MV-4-11 (cell line): Measurements from ENCODE around the gene ARHGEF28.

Experiments used
- DNase-seq: peaks from one replicate; lab custom pipeline; 2025; lab: John Stamatoyannopoulos, UW

The ARHGEF28 gene

GRCh38 chr5:73822278-73822988 is 196.4 kb downstream of the ARHGEF28 start:
- DNase-seq = no peak

GRCh38 chr5:73822989-73823339 is 197.0 kb downstream of the ARHGEF28 start:
- no peak for DNase-seq

- no peak for DNase-seq
Observed at GRCh38 chr5:73823508-73823925, 197.5 kb downstream of the ARHGEF28 start.

DNA sequence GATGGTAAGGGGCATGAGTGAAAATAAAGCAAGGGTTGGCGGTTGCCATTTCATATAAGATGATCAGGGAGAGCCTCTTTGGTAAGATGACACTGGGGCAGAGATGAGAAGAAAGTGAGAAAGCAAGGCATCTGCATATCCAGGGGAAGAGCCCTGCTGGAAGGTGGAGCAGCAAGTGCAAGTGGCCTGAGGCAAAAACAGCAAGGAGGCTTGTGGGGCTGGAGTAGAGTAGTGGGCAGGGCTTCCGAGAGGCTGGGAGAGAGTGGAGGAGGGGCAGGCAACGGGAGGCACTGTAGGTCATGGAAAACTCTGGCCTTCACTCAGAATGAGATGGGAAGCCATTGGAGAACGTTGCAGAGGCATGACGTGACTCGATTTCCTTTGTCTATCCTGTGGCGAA is 199.2 kb downstream of the ARHGEF28 start:
- no peak for DNase-seq

DNA sequence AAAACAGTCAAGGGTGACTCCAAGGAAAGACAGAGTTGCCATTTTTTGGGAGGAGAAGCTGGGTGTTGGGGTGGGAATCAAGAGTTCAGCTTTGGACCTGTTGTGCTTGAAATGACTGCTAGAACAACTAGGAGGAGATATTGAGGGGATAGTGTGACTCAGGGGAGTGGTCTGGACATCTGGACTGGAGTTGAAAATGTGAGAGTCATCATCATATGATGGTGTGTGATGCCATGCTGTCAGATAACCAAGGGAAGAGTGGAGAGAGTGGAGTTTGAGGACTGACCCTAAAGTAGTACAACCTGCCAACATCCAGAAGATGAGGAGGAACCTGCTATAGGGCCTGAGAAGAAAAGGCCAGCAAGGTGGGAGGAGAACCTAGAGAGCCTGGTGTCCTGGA is 199.7 kb downstream of the ARHGEF28 start:
- DNase-seq = no peak

DNA sequence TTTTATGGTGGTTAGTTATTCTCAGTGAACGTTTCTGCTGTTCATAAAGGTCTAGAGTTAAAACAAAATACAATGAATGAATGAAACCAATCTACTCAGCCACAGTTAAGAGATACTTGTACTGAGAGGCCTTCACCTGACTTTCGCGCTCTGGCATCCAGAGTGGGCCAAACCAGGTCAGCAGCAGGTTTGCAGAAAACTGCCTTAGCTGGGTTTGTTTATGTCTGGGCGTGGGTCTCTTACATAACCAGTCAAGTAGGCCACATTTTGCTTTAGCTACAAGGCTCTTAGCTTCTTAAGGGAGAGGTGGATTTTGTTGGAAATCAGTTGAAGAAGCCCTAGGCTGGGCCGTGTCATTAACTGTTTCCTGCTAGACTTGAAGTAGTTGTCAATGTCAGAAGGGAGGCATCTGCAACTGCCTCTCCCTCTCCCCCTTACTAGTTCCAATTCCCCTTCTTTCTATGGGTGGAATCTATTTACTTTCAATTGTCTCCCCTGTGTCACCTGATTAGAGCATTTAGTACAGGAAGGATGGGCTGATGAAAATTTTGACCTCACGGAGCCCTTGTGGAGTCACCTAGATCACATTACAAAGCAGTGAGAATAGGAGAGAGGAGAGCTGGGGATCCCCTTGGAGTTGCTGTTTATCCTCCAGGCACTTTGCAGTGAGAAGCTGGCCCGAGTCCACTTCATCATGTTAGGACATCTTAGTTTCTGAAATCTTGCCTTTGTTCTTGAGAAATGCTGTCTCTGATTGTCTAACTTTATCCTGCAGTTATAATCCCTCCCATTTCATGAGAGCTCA is 200.5 kb downstream of the ARHGEF28 start:
- DNase-seq = no peak

- DNase-seq = no peak
Observed at GRCh38 chr5:73827106-73827450, 201.1 kb downstream of the ARHGEF28 start.

DNA sequence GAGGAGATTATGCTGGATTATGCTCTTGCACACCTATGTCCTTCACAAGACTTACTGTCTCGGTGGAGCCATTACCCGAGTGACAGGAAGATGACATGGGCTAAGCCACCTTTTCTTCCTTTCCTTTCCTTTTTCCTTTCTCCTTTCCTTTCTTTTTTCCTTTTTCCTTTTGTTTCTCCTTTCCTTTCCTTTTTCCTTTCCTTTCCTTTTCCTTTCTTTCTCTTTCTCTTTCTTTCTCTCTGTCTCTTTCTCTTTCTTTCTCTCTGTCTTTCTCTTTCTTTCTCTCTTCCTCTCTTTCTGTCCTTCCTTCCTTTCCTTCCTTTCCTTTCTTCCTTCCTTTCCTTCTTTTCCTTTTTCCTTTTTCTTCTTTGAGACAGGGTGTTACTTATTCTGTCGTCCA is 202.5 kb downstream of the ARHGEF28 start:
- DNase-seq = no peak

GRCh38 chr5:73830646-73831045 is 204.7 kb downstream of the ARHGEF28 start:
- DNase-seq = no peak

- no peak for DNase-seq
Observed at GRCh38 chr5:73831066-73831465, 205.1 kb downstream of the ARHGEF28 start.

DNA sequence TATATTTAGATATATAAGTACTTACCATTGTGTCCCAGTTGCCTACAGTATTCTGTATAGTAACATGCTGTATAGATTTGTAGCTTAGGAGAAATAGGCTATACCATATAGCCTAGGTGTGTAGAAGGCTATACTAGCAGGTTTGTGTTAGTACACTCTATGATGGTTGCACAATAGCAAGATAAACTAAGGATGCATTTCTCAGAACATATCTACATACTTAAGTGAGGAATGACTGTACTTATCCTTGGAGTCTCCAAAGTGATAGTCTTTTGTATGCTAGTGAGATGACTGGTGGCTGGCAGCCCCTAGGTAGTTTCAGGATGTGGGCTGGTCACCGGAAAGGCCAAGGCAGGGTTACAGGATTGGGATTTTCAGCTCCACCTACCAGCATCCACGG is 208.7 kb downstream of the ARHGEF28 start:
- no peak for DNase-seq

DNA sequence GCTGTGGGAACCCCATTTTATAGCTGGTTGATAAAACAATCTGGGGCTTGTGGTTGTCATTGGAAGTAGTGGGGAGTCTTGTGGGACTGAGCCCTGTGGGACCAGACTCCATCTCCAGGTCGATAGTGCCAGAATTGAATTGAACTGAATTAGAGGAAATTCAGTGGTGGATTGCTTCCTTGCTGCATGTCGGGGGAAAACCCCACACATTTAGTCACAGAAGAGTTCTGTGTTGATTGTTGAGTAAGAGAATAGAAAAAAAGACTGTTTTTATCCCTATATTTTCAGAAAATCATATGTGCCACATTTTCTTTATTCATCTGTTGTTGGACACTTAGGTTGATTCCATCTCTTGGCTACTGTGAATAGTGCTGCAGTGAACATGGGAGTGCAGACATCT is 209.7 kb downstream of the ARHGEF28 start:
- no peak for DNase-seq

DNA sequence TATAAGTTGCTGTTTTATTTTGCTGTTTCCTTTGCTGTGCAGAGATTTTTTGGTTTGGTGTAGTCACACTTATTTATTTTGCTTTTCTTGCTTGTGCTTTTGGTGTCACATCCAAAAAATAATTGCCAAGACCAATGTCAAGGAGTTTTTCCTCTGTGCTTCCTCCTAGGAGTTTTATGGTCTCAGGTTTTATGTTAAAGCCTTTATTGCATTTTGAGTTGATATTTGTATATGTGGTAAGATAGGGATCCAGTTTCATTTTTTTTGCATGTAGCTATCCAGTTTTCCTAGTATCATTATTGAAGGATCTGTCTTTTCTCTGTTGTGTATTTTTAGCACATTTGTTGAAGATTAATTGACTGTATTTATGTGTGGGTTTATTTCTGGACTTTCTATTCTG is 210.6 kb downstream of the ARHGEF28 start:
- DNase-seq = no peak

DNA sequence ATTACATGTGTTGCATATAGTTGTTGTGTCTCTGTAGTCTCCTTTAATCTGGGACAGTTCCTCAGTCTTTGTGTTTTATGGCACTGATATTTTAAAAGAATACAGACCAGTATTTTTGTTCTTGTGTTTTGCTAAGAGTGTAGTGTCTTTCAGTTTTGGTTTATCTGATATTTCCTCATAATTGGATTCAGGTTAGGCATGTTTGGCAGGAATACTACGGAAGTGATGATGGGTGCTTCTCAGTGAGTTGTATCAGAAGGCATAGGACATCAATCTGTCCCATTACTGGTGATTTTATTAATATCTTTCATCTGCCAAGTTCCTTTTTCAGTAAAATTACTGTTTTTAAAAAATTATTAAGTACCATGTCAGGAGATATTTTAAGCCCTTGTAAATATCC is 212.9 kb downstream of the ARHGEF28 start:
- no peak for DNase-seq

GRCh38 chr5:73841641-73842040 is 215.6 kb downstream of the ARHGEF28 start:
- no peak for DNase-seq

DNA sequence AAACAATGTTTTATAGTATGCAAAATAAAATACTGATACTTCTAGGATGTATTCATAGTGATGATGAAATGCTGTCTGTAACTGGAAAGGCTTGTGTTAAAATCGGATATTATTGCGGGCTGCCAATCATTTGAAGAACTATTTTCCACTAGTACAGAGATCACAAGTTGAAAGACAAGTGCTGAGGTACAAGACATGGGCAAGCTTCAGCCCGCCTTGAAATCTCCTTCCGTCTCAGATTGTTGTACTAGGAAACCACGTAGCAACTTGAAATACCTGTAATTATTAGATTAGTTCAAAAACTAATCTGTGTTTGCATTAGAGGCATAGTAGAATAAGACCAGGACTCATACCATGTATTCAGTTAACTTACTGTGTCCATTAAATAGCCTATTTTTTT is 218.2 kb downstream of the ARHGEF28 start:
- DNase-seq = no peak

DNA sequence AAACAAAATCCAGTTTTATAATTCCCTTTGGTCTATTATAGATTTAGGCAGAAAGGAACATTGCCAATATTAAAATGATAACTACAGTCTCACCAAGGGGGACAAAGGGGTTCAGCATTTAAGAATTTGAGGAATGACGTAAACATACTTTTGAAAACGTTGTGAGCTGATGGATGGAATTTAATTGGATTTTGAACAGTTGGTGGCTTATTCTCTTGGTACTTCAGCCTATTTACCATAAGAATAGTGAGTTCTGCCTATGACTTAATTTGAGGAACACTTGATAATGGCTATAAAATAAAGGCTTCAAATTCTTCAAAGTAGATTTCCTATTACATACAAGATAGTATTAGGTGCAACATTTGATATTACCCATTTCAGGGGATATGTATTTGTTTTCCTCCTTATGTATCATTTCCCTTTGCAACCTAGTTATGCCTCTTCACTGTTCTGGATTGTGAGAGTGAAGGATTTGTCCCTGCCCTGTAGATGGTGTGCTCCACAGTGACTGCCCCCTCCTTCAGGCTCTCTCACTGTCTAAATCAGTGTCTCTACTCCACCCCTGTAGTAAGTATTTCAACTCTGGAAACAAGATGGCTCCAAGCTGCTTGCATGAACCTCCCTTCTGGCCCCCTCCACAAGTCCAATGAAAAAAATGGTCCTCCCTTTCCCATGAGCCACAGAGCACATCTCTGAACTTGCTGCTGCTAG is 225.6 kb downstream of the ARHGEF28 start:
- no peak for DNase-seq

DNA sequence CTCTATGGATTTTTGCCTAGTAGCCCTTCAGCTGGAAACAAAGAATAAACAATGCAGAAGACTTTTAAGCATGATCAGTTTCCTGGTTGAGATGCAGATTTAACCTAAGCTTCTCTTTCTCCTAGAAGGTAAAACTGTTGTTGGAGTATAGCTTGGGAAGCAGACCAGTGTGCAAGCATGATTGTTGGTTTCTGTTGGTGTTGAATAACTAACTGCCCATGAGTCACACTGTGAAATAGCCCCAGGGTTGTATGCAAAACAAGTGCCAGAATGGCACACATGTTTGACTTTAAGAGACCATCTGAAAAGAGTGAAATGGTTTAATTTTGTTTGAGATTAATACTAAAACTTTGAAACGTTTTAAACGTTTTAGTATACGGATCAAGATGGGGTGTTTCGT is 227.1 kb downstream of the ARHGEF28 start:
- DNase-seq = peak; percentile 55

- peak; percentile 10 for DNase-seq
Observed at GRCh38 chr5:73856997-73857396, 231.0 kb downstream of the ARHGEF28 start.

- no peak for DNase-seq
Observed at GRCh38 chr5:73857446-73857845, 231.4 kb downstream of the ARHGEF28 start.

DNA sequence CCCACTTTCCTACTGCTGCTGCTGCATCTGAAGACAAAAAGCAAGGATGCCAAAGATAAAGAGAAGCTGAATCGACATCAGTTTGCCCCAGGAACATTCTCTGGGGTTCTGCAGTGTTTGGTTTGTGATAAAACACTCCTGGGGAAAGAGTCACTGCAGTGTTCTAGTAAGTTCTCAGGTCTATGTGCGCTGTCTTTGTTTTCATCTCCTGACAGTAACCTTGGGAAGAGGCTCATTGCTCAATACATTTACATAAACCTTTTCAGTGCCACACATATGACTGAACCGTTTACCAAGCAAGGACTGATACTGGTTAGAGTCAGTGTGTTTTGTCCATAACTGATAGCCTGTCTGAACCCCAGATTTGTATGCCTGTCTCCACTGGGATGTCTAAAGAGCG is 232.1 kb downstream of the ARHGEF28 start:
- DNase-seq = no peak

DNA sequence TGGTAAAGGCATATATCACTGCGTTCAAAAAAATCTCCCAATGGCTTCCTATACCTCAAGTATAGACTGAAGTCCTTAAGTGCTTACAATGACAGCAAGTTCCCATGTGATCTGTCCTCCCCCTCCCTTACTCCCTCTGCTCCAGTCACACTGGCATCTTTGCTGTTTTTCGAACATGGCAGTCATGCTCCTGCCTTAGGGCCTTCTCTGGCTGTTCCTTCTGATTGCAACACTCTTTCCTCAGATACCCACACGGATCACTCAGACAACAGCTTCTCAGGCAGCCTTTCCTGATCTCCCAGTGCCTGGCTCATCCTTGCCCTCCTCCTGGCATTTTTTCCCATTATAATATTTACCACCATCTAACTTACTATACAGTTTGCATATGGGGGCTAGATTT is 232.8 kb downstream of the ARHGEF28 start:
- peak; percentile 12 for DNase-seq

- DNase-seq = peak; percentile 99
Observed at GRCh38 chr5:73859696-73860095, 233.7 kb downstream of the ARHGEF28 start.
